Activated T-cell treated with anti-CD3 and anti-CD28 coated beads, Interleukin-2, amount 50 U/mL, for 4 hours (primary cell): ENCODE measurements around the gene RIN3. TPM values are rescaled to one million over a fixed set of nuclear protein-coding genes. Genes with fewer than 3 reads are reported as not detected.

Source experiments
- ATAC-seq, 2 donors: fragments of 200-7000 bp; cut with Tn5 transposase; one replicate each; pipeline ENCODE4 v1.10.0; 2021
- DNase-seq: peaks from one replicate; pipeline ENCODE4 v3.0.0-alpha.2; 2020
- H3K27me3 Mint-ChIP-seq: one replicate; pipeline ENCODE4 v1.8.0; 2021; ENCODE audit warnings: low read depth, mixed read lengths
- H3K36me3 Mint-ChIP-seq: one replicate; pipeline ENCODE4 v1.8.0; 2022; ENCODE audit warnings: mixed read lengths; ENCODE audit not compliant: insufficient read depth
- H3K4me1 Mint-ChIP-seq: one replicate; pipeline ENCODE4 v1.8.0; 2021; ENCODE audit warnings: low read depth, mixed read lengths
- H3K4me3 Mint-ChIP-seq: one replicate; pipeline ENCODE4 v1.8.0; 2021; ENCODE audit warnings: mild to moderate bottlenecking, moderate library complexity, mixed read lengths
- H3K9me3 Mint-ChIP-seq: one replicate; pipeline ENCODE4 v1.8.0; 2021; ENCODE audit warnings: mixed read lengths
- total RNA-seq, 3 donors: library from RNA; stranded (reverse); gene quantifications; one replicate each; pipeline ENCODE4 v1.2.1, GENCODE V29; 2021

RIN3 gene
- total RNA-seq, 3 donors from 2014 or later: 14.2 to 24.3 (median 18.5) TPM

- ATAC-seq (no peak), DNase-seq (no peak)
- Mint-ChIP-seq H3K4me3 (no peak overlapping the region), H3K4me1 (peaks cover 48% of the 10 kb centered on the region), H3K9me3 (no peaks in the 10 kb centered on the region), H3K36me3 (peaks cover 6% of the 10 kb centered on the region), H3K27me3 (no peaks in the 10 kb centered on the region)
Measured at GRCh38 chr14:92573761-92574498, 60.3 kb downstream of the RIN3 start.

- Mint-ChIP-seq H3K4me3 (no peak overlapping the region), H3K9me3 (no peaks in the 10 kb centered on the region), H3K4me1 (peaks cover 45% of the 10 kb centered on the region), H3K27me3 (no peaks in the 10 kb centered on the region), H3K36me3 (peaks cover 5% of the 10 kb centered on the region)
- no peak for DNase-seq
- no peak for ATAC-seq
Measured at GRCh38 chr14:92575061-92575747, 61.6 kb downstream of the RIN3 start.

GRCh38 chr14:92575748-92576303 is 62.2 kb downstream of the RIN3 start:
- Mint-ChIP-seq H3K4me1 (peaks cover 46% of the 10 kb centered on the region), H3K4me3 (no peak overlapping the region), H3K36me3 (peaks cover 7% of the 10 kb centered on the region), H3K9me3 (no peaks in the 10 kb centered on the region), H3K27me3 (no peaks in the 10 kb centered on the region)
- no peak for DNase-seq
- ATAC-seq: no peak

- Mint-ChIP-seq H3K36me3 (peaks cover 4% of the 10 kb centered on the region), H3K27me3 (no peaks in the 10 kb centered on the region), H3K9me3 (no peaks in the 10 kb centered on the region), H3K4me3 (peak overlapping the region; percentile 76), H3K4me1 (peaks cover 50% of the 10 kb centered on the region)
- DNase-seq: no peak
- ATAC-seq: peak; percentile 81 to 83
Measured at GRCh38 chr14:92577321-92577742, 63.8 kb downstream of the RIN3 start.

GRCh38 chr14:92578511-92578910 is 64.9 kb downstream of the RIN3 start:
- Mint-ChIP-seq H3K4me1 (peaks cover 60% of the 10 kb centered on the region), H3K9me3 (no peaks in the 10 kb centered on the region), H3K36me3 (peaks cover 9% of the 10 kb centered on the region), H3K4me3 (no peak overlapping the region), H3K27me3 (no peaks in the 10 kb centered on the region)
- ATAC-seq (no peak), DNase-seq (no peak)

- Mint-ChIP-seq H3K9me3 (no peaks in the 10 kb centered on the region), H3K4me3 (no peak overlapping the region), H3K27me3 (no peaks in the 10 kb centered on the region), H3K36me3 (peaks cover 9% of the 10 kb centered on the region), H3K4me1 (peaks cover 64% of the 10 kb centered on the region)
- DNase-seq: no peak
- ATAC-seq: no peak
Measured at GRCh38 chr14:92579244-92579936, 65.8 kb downstream of the RIN3 start.

GRCh38 chr14:92581206-92581605 is 67.6 kb downstream of the RIN3 start:
- Mint-ChIP-seq H3K4me3 (no peak overlapping the region), H3K4me1 (peaks cover 78% of the 10 kb centered on the region), H3K36me3 (peaks cover 9% of the 10 kb centered on the region), H3K27me3 (no peaks in the 10 kb centered on the region), H3K9me3 (no peaks in the 10 kb centered on the region)
- no peak for DNase-seq
- no peak for ATAC-seq

- no peaks in the 10 kb centered on the region for H3K27me3 Mint-ChIP-seq
- DNase-seq (no peak), ATAC-seq (no peak)
- H3K4me3 Mint-ChIP-seq: no peak overlapping the region
- H3K4me1 Mint-ChIP-seq: peaks cover 78% of the 10 kb centered on the region
- peaks cover 7% of the 10 kb centered on the region for H3K36me3 Mint-ChIP-seq
- no peaks in the 10 kb centered on the region for H3K9me3 Mint-ChIP-seq
Measured at GRCh38 chr14:92581966-92582566, 68.5 kb downstream of the RIN3 start.

GRCh38 chr14:92582706-92583452 is 69.3 kb downstream of the RIN3 start:
- no peak for ATAC-seq
- no peaks in the 10 kb centered on the region for H3K27me3 Mint-ChIP-seq
- DNase-seq: no peak
- peaks cover 78% of the 10 kb centered on the region for H3K4me1 Mint-ChIP-seq
- H3K36me3 Mint-ChIP-seq: peaks cover 7% of the 10 kb centered on the region
- H3K9me3 Mint-ChIP-seq: no peaks in the 10 kb centered on the region
- H3K4me3 Mint-ChIP-seq: no peak overlapping the region

- Mint-ChIP-seq H3K36me3 (peaks cover 7% of the 10 kb centered on the region), H3K4me3 (no peak overlapping the region), H3K4me1 (peaks cover 80% of the 10 kb centered on the region), H3K9me3 (no peaks in the 10 kb centered on the region), H3K27me3 (no peaks in the 10 kb centered on the region)
- ATAC-seq: no peak
- DNase-seq: no peak
Measured at GRCh38 chr14:92584220-92584619, 70.6 kb downstream of the RIN3 start.

- no peaks in the 10 kb centered on the region for H3K27me3 Mint-ChIP-seq
- H3K9me3 Mint-ChIP-seq: no peaks in the 10 kb centered on the region
- H3K4me3 Mint-ChIP-seq: no peak overlapping the region
- DNase-seq (no peak), ATAC-seq (no peak)
- peaks cover 7% of the 10 kb centered on the region for H3K36me3 Mint-ChIP-seq
- H3K4me1 Mint-ChIP-seq: peaks cover 81% of the 10 kb centered on the region
Measured at GRCh38 chr14:92584816-92585215, 71.2 kb downstream of the RIN3 start.

GRCh38 chr14:92585981-92586937 is 72.7 kb downstream of the RIN3 start:
- Mint-ChIP-seq H3K36me3 (peaks cover 11% of the 10 kb centered on the region), H3K9me3 (peaks cover 6% of the 10 kb centered on the region), H3K27me3 (no peaks in the 10 kb centered on the region), H3K4me1 (peaks cover 92% of the 10 kb centered on the region), H3K4me3 (peak overlapping the region; percentile 57)
- no peak for DNase-seq
- ATAC-seq: peak; percentile 87 to 93
